Glutamatergic neuron (in vitro differentiated cells): Measurements from ENCODE around the gene TNFRSF8. TPM values are rescaled to one million over a fixed set of nuclear protein-coding genes. Genes with fewer than 3 reads are reported as not detected.

ENCODE experiments used
- DNase-seq: peaks from one replicate; pipeline ENCODE4 v3.0.0; 2022
- H3K27ac Mint-ChIP-seq: one replicate; pipeline ENCODE4 v1.8.0; 2020; ENCODE audit warnings: mild to moderate bottlenecking, mixed read lengths, inconsistent platforms; ENCODE audit not compliant: unreplicated experiment
- H3K27me3 Mint-ChIP-seq: one replicate; pipeline ENCODE4 v1.8.0; 2020; ENCODE audit warnings: mild to moderate bottlenecking, moderate library complexity, mixed read lengths, inconsistent platforms; ENCODE audit not compliant: unreplicated experiment
- H3K36me3 Mint-ChIP-seq: one replicate; pipeline ENCODE4 v1.8.0; 2020; ENCODE audit warnings: mild to moderate bottlenecking, mixed read lengths, inconsistent platforms; ENCODE audit not compliant: unreplicated experiment
- H3K4me1 Mint-ChIP-seq: one replicate; pipeline ENCODE4 v1.8.0; 2020; ENCODE audit warnings: mild to moderate bottlenecking, low read depth, mixed read lengths, inconsistent platforms; ENCODE audit not compliant: unreplicated experiment
- H3K4me3 Mint-ChIP-seq: one replicate; pipeline ENCODE4 v1.8.0; 2020; ENCODE audit warnings: mild to moderate bottlenecking, mixed read lengths, inconsistent platforms; ENCODE audit not compliant: unreplicated experiment
- H3K9me3 Mint-ChIP-seq: one replicate; pipeline ENCODE4 v1.8.0; 2020; ENCODE audit warnings: mild to moderate bottlenecking, moderate library complexity, mixed read lengths, inconsistent platforms; ENCODE audit not compliant: unreplicated experiment
- CTCF ChIP-seq: fragments of 200-600 bp; sonication (generic); IDR thresholded peaks from one replicate; pipeline ENCODE4 v1.5.0; 2021; ENCODE audit not compliant: partially characterized antibody, unreplicated experiment
- total RNA-seq: library from RNA; stranded (reverse); fragmentation: NEBNext Ultra II Directional; extraction: Animal tissue kit (Norgen Biotek cat#: 25700); gene quantifications from one replicate; pipeline ENCODE4 v1.2.1, GENCODE V29; 2021; ENCODE audit not compliant: unreplicated experiment

TNFRSF8 gene
- total RNA-seq, 1 donor from 2014 or later: not detected

GRCh38 chr1:12085643-12086260 is 22.6 kb downstream of the TNFRSF8 start:
- H3K4me1 Mint-ChIP-seq: no peaks in the 10 kb centered on the region
- TF ChIP-seq CTCF: no peak
- peaks cover 4% of the 10 kb centered on the region for H3K27me3 Mint-ChIP-seq
- H3K9me3 Mint-ChIP-seq: peaks cover 5% of the 10 kb centered on the region
- H3K4me3 Mint-ChIP-seq: no peak overlapping the region
- no peak overlapping the region for H3K27ac Mint-ChIP-seq
- H3K36me3 Mint-ChIP-seq: peaks cover 12% of the 10 kb centered on the region
- no peak for DNase-seq

DNA sequence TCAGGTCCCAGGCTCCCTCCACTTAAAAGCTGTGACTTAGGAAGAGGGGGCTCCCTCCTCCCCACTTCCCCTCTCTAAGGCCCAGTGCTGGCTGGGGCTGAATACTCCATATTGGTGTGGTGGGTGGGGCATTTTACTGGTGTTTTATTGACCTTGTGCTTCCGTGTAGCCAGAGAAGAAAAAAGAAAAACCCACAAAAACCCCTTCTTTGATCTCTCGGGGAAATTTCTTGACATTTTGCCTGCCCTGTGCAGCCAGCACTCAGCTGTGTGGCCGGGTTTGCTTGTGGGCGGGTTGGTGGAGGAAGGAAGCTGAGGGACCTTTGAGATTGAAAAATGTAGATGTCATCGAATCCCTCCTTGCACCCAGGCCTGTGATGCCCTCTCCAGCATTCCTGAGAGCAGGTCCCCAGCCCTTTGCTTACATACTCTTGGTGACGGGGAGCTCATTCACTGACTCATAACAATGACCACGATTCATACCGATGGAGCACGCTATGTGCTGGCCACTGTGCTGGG is 24.8 kb downstream of the TNFRSF8 start:
- Mint-ChIP-seq H3K27ac (no peak overlapping the region), H3K9me3 (peaks cover 5% of the 10 kb centered on the region), H3K36me3 (peaks cover 12% of the 10 kb centered on the region), H3K4me1 (no peaks in the 10 kb centered on the region), H3K4me3 (no peak overlapping the region), H3K27me3 (peaks cover 3% of the 10 kb centered on the region)
- no peak for DNase-seq
- no peak for TF ChIP-seq CTCF

DNA sequence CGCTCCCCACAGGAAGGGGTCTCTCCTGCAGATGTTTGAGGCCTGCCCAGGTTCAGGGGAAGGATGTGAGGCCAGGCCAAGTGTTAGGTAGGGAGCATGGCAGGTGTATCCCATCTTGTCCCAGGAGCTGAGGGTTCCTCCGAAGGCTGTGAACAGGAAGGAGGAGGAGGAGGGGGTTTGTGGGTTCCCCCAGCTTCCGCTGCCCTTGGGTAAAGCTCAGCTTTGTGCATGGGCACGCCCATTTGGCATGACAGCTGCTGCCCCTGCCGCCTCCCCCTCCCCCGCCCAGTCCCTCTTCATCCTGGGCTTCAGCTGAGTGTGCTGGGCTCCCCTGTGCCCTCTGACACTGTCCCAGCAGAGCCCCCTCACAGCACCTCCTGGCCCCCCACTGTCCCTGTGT is 25.5 kb downstream of the TNFRSF8 start:
- Mint-ChIP-seq H3K27ac (no peak overlapping the region), H3K9me3 (peaks cover 5% of the 10 kb centered on the region), H3K27me3 (peaks cover 3% of the 10 kb centered on the region), H3K4me1 (no peaks in the 10 kb centered on the region), H3K4me3 (no peak overlapping the region), H3K36me3 (peaks cover 10% of the 10 kb centered on the region)
- DNase-seq: no peak
- no peak for TF ChIP-seq CTCF

- H3K36me3 Mint-ChIP-seq: peaks cover 10% of the 10 kb centered on the region
- DNase-seq: no peak
- TF ChIP-seq CTCF: no peak
- H3K4me3 Mint-ChIP-seq: no peak overlapping the region
- H3K27me3 Mint-ChIP-seq: peaks cover 6% of the 10 kb centered on the region
- no peak overlapping the region for H3K27ac Mint-ChIP-seq
- peaks cover 8% of the 10 kb centered on the region for H3K9me3 Mint-ChIP-seq
- no peaks in the 10 kb centered on the region for H3K4me1 Mint-ChIP-seq
Measured at GRCh38 chr1:12090326-12090725, 27.2 kb downstream of the TNFRSF8 start.

- peaks cover 6% of the 10 kb centered on the region for H3K27me3 Mint-ChIP-seq
- DNase-seq: no peak
- peaks cover 8% of the 10 kb centered on the region for H3K9me3 Mint-ChIP-seq
- no peaks in the 10 kb centered on the region for H3K4me1 Mint-ChIP-seq
- no peak overlapping the region for H3K27ac Mint-ChIP-seq
- H3K36me3 Mint-ChIP-seq: peaks cover 10% of the 10 kb centered on the region
- H3K4me3 Mint-ChIP-seq: no peak overlapping the region
- no peak for TF ChIP-seq CTCF
Measured at GRCh38 chr1:12091191-12091590, 28.1 kb downstream of the TNFRSF8 start.
